NCI-H1105 treated with DMSO at 0.1 percent for 48 hours (cell line): ENCODE measurements around the gene ISX.
"Not testable (repeated sequence)": the region's sequence is repeated elsewhere in the genome, so short reads cannot be mapped to it uniquely, and the experiment has no call there.

ENCODE experiments used
- DNase-seq: peaks from one replicate; lab custom pipeline; 2025; lab: John Stamatoyannopoulos, UW

ISX gene

GRCh38 chr22:35065796-35066218 is at the start of gene ISX:
Gene ISX (plus strand): TSS chr22:35066158. CDS start chr22:35067088, 930 bp downstream.
- no peak for DNase-seq

GRCh38 chr22:35016909-35017308 is 49.0 kb upstream of the ISX start:
- no peak for DNase-seq

GRCh38 chr22:35018995-35019394 is 47.0 kb upstream of the ISX start:
- no peak for DNase-seq

- DNase-seq = no peak
Measured at GRCh38 chr22:35020517-35020916, 45.4 kb upstream of the ISX start.

- DNase-seq = peak; percentile 5
Measured at GRCh38 chr22:35021161-35021560, 44.8 kb upstream of the ISX start.

- DNase-seq = no peak
Measured at GRCh38 chr22:35022291-35022690, 43.7 kb upstream of the ISX start.

GRCh38 chr22:35023692-35024363 is 42.1 kb upstream of the ISX start:
- peak; percentile 58 for DNase-seq

GRCh38 chr22:35024364-35024692 is 41.6 kb upstream of the ISX start:
- DNase-seq = no peak

- not testable (repeated sequence) for DNase-seq
Measured at GRCh38 chr22:35030112-35030511, 35.8 kb upstream of the ISX start.

GRCh38 chr22:35032571-35032970 is 33.4 kb upstream of the ISX start:
- no peak for DNase-seq

- no peak for DNase-seq
Measured at GRCh38 chr22:35033635-35034296, 32.2 kb upstream of the ISX start.

- DNase-seq = no peak
Measured at GRCh38 chr22:35034963-35035362, 31.0 kb upstream of the ISX start.

GRCh38 chr22:35037089-35037488 is 28.9 kb upstream of the ISX start:
- DNase-seq = no peak

GRCh38 chr22:35039625-35040024 is 26.3 kb upstream of the ISX start:
- no peak for DNase-seq

GRCh38 chr22:35043252-35043933 is 22.6 kb upstream of the ISX start:
- DNase-seq = no peak

GRCh38 chr22:35043934-35044319 is 22.0 kb upstream of the ISX start:
- no peak for DNase-seq

- DNase-seq = no peak
Measured at GRCh38 chr22:35044607-35045390, 21.2 kb upstream of the ISX start.

GRCh38 chr22:35045451-35045850 is 20.5 kb upstream of the ISX start:
- DNase-seq = no peak

GRCh38 chr22:35046744-35047462 is 19.1 kb upstream of the ISX start:
- no peak for DNase-seq

GRCh38 chr22:35050038-35050437 is 15.9 kb upstream of the ISX start:
- not testable (repeated sequence) for DNase-seq

GRCh38 chr22:35051013-35051535 is 14.9 kb upstream of the ISX start:
- no peak for DNase-seq

- DNase-seq = no peak
Measured at GRCh38 chr22:35051791-35052190, 14.2 kb upstream of the ISX start.
